HepG2 (cell line): ENCODE measurements around the gene PSRC1. TPM values are rescaled to one million over a fixed set of nuclear protein-coding genes. Genes with fewer than 3 reads are reported as not detected.
A peak's percentile ranks its signal among the peaks of the same experiment; 100 is the strongest.

Source experiments
- AGO1 ChIP-seq: fragments of 200-400 bp; formaldehyde crosslinking; IDR thresholded peaks from 2 replicates; pipeline ENCODE4 v1.6.1; 2017; ENCODE audit warnings: mild to moderate bottlenecking, low read depth, low read length, moderate library complexity; ENCODE audit not compliant: poor library complexity, severe bottlenecking
- AKAP8 ChIP-seq: sonication (generic); formaldehyde crosslinking; IDR thresholded peaks from 2 replicates; pipeline ENCODE4 v1.5.1; 2020; ENCODE audit warnings: mild to moderate bottlenecking, missing genetic modification reagents
- ATRX ChIP-seq: sonication (generic); formaldehyde crosslinking; IDR thresholded peaks from 2 replicates; pipeline ENCODE4 v1.4.0; 2020; ENCODE audit warnings: missing genetic modification reagents, borderline replicate concordance
- BATF2 ChIP-seq: sonication (generic); formaldehyde crosslinking; IDR thresholded peaks from 2 replicates; pipeline ENCODE4 v1.8.0; 2022; ENCODE audit warnings: mild to moderate bottlenecking, missing genetic modification reagents, moderate library complexity
- BCL6 ChIP-seq: IDR thresholded peaks from 2 replicates; pipeline ENCODE4 v1.6.1; 2016; ENCODE audit warnings: missing genetic modification reagents, missing compliant biosample characterization
- CHCHD3 ChIP-seq: sonication (generic); formaldehyde crosslinking; IDR thresholded peaks from 2 replicates; pipeline ENCODE4 v1.8.0; 2022; ENCODE audit warnings: mild to moderate bottlenecking, missing genetic modification reagents, moderate library complexity
- ESRRA ChIP-seq: sonication (generic); formaldehyde crosslinking; IDR thresholded peaks from 2 replicates; pipeline ENCODE4 v1.5.1; 2020; ENCODE audit warnings: mild to moderate bottlenecking, low read depth, missing genetic modification reagents
- FOXA1 ChIP-seq, 2 experiments: fragments of 450-650 bp in 1 of 2; sonication (generic) in 1 of 2; formaldehyde crosslinking in 1 of 2; IDR thresholded peaks; 2 replicates each; pipeline versions ENCODE4 v1.4.0 to v1.6.1; 2016 to 2020; ENCODE audit warnings: missing genetic modification reagents in 1 of 2
- FOXP1 ChIP-seq, 2 experiments: fragments of 450-650 bp in 1 of 2; IDR thresholded peaks; 2 replicates each; pipeline ENCODE4 v1.6.1; 2017 to 2018; ENCODE audit warnings: antibody characterized with exemption in 1 of 2
- HNF1B ChIP-seq: sonication (generic); formaldehyde crosslinking; IDR thresholded peaks from 2 replicates; pipeline ENCODE4 v1.5.1; 2020; ENCODE audit warnings: mild to moderate bottlenecking, moderate library complexity, missing genetic modification reagents
- KLF15 ChIP-seq: sonication (generic); formaldehyde crosslinking; IDR thresholded peaks from 2 replicates; pipeline ENCODE4 v1.8.1; 2023; ENCODE audit warnings: borderline replicate concordance, mild to moderate bottlenecking, inconsistent platforms, missing genetic modification reagents, mixed read lengths
- MED1 ChIP-seq: sonication (generic); formaldehyde crosslinking; IDR thresholded peaks from 2 replicates; pipeline ENCODE4 v1.4.0; 2020; ENCODE audit warnings: missing genetic modification reagents
- RARG ChIP-seq: sonication (generic); formaldehyde crosslinking; IDR thresholded peaks from 2 replicates; pipeline ENCODE4 v1.4.0; 2020; ENCODE audit warnings: low read depth, mild to moderate bottlenecking, missing genetic modification reagents
- RBM39 ChIP-seq: fragments of 200-400 bp; formaldehyde crosslinking; IDR thresholded peaks from one replicate; pipeline ENCODE4 v1.6.1; 2018; ENCODE audit warnings: antibody characterized with exemption, mild to moderate bottlenecking, low read depth, low read length; ENCODE audit not compliant: poor library complexity, severe bottlenecking
- RNF2 ChIP-seq: fragments of 450-650 bp; conservative IDR thresholded peaks from 2 replicates; pipeline ENCODE4 v1.6.1; 2016; ENCODE audit warnings: low read depth
- SNAPC2 ChIP-seq: sonication (generic); formaldehyde crosslinking; IDR thresholded peaks from 2 replicates; pipeline ENCODE4 v1.8.1; 2022; ENCODE audit warnings: mild to moderate bottlenecking, missing genetic modification reagents
- TFDP2 ChIP-seq: sonication (generic); formaldehyde crosslinking; IDR thresholded peaks from 2 replicates; pipeline ENCODE4 v1.4.0; 2020; ENCODE audit warnings: missing genetic modification reagents
- ZNF572 ChIP-seq: sonication (generic); formaldehyde crosslinking; IDR thresholded peaks from 2 replicates; pipeline ENCODE4 v1.5.1; 2020; ENCODE audit warnings: mild to moderate bottlenecking, missing genetic modification reagents
- ZNF580 ChIP-seq: IDR thresholded peaks from 2 replicates; pipeline ENCODE4 v1.6.1; 2016; ENCODE audit warnings: low read depth, borderline replicate concordance
- ZNF615 ChIP-seq: sonication (generic); formaldehyde crosslinking; IDR thresholded peaks from 2 replicates; pipeline ENCODE4 v1.5.0; 2020; ENCODE audit warnings: mild to moderate bottlenecking, missing genetic modification reagents, borderline replicate concordance
- ZNF710 ChIP-seq: sonication (generic); formaldehyde crosslinking; IDR thresholded peaks from 2 replicates; pipeline ENCODE4 v1.5.0; 2020; ENCODE audit warnings: mild to moderate bottlenecking, missing genetic modification reagents, borderline replicate concordance
- ZSCAN29 ChIP-seq: sonication (generic); formaldehyde crosslinking; conservative IDR thresholded peaks from 2 replicates; pipeline ENCODE4 v1.4.0; 2020; ENCODE audit warnings: mild to moderate bottlenecking, missing genetic modification reagents
- polyA plus RNA-seq, 8 experiments: library from polyadenylated mRNA; depleted of rRNA in 3 of 8; stranded (reverse) in 7 of 8; unstranded in 1 of 8; fragments of >200 nt; fragmentation: Illumina TruSeq in 4 of 8; extraction: Trizol in 4 of 8; gene quantifications; 2 replicates each; pipeline versions ENCODE4 v1.2.1 to v1.2.3, GENCODE V29; 2011 to 2016; ENCODE audit warnings: low read depth in 4 of 8, missing spikeins in 1 of 8, mixed read lengths in 1 of 8; ENCODE audit not compliant: insufficient read depth in 1 of 8
- total RNA-seq, 5 experiments: library from RNA; depleted of rRNA; stranded (reverse); fragments of >200 nt; fragmentation: Illumina TruSeq; extraction: Trizol; gene quantifications; 2 replicates each; pipeline ENCODE4 v1.2.3, GENCODE V29; 2016; ENCODE audit warnings: low read depth in 1 of 5

Gene PSRC1
- total and polyA plus RNA-seq, 2 of the 13 experiments (the other 11 are each of a cell fraction or from before 2014, with no cell fraction given): 28.6 to 30.3 TPM

GRCh38 chr1:109298666-109299557 lies 16.0 kb upstream of the PSRC1 start (continued):
- TF ChIP-seq HNF1B (CRISPR knock-in tag) (peak; percentile 79), CHCHD3 (no peak), ZNF615 (no peak), ZSCAN29 (peak; percentile 37; the same call in 1 of the 2 replicates), ZNF580 (CRISPR knock-in tag) (0 out of 2 replicates have a peak, but pooled peaks have one; percentile 39), RBM39 (no peak), ZNF710 (CRISPR knock-in tag) (peak; percentile 77), TFDP2 (CRISPR knock-in tag) (peak; percentile 68), ESRRA (peak; percentile 73; the same call in 1 of the 2 replicates), RARG (CRISPR knock-in tag) (no peak), MED1 (CRISPR knock-in tag) (peak; percentile 89), AKAP8 (CRISPR knock-in tag) (peak; percentile 67; the same call in 1 of the 2 replicates), BCL6 (CRISPR knock-in tag) (peak; percentile 86), FOXA1 (IDR thresholded peaks at IDR 0.05) (peak; percentile 88; the same call in 1 of the 2 replicates), FOXA1 (CRISPR knock-in tag; IDR thresholded peaks at IDR 0.05) (peak; percentile 94), SNAPC2 (CRISPR knock-in tag) (0 out of 2 replicates have a peak, but pooled peaks have one; percentile 36), FOXP1 (IDR thresholded peaks at IDR 0.05) (peak; percentile 67; the same call in 1 of the 2 replicates), FOXP1 (CRISPR knock-in tag; IDR thresholded peaks at IDR 0.05) (peak; percentile 90), KLF15 (CRISPR knock-in tag) (no peak; the same call in 1 of the 2 replicates), RNF2 (peak; percentile 73), AGO1 (no peak), BATF2 (CRISPR knock-in tag) (no peak), ATRX (no peak), ZNF572 (CRISPR knock-in tag) (no peak)
